Amniotic epithelial cell (primary cell): ENCODE data around the gene HELLS.
"Not testable (repeated sequence)": the region's sequence is repeated elsewhere in the genome, so short reads cannot be mapped to it uniquely, and the experiment has no call there.

ENCODE experiments used
- DNase-seq: peaks from one replicate; pipeline ENCODE4 v3.0.0-alpha.2; 2010; ENCODE audit warnings: low read depth

HELLS gene

DNA sequence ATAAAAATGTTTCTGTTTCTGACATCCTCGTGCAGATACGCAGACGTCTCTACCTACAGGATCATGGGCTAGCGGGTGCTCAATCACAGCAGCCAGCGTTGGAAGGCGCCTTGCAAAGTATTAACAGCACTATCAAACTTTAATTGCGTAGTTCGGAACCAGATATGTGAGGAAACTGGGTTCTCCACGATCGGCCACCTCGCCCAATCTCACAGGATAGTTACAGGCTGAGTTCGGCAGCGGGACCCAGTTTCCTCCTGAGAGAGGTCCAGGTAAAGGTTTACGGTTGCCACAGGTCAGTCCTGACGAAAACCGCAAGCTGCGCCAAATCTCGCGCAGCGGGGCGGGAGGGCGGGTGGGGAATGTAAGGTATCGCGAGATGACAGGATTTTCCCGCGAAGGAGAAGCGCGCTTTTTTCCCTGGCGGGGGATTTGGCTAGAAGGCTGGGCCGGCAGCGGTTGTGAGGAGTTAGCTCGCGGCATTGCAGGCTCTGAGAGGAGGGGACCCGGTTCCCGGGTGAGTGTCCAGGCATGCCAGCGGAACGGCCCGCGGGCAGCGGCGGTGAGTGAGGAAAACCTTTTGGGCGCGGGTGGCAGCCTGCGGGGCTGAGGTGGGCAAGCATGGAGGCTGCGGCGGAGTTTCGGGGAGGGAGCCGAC is at the start of gene HELLS:
HELLS (plus strand) TSS at position 398 of the 658 bp plus-strand sequence; CDS start at position 532, 134 bp downstream.
- DNase-seq, result peak; percentile 76

DNA sequence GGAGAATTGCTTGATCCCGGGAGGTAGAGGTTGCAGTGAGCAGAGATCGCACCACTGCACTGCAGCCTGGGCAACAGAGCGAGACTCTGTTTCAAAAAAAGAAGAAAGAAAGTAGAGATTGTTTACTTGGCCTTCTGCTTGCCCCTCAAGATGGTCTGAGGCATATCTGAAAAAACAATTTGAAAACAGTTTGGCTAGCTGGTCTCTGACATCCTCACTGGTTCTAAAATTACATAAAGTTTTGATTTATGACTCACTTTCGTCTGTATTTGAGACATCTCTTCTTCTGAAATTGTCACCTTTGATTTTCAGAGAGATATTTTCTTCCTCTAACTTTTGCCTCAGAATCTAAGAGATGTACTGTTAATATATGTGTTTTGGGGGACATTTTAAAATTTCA is 49.6 kb upstream of the HELLS start:
- DNase-seq, result no peak

DNA sequence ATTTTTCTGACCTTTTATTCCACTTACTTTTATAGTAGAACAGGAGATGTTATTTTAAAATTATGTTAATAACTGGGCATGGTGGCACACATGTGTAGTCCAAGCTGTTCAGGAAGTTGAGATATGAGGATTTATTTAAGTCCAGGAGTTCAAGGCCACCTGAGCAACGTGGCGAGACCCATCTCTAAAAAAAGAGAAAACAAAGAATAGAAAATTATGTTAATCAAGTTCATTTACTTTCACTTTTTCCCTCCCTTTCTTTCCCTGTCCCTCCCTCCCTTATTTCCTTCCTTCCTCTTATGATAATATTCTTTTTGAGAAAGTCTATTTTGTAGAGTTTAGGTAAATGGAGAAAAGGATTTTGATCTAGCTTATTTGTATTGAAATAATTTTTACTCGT is 48.9 kb upstream of the HELLS start:
- no peak for DNase-seq

DNA sequence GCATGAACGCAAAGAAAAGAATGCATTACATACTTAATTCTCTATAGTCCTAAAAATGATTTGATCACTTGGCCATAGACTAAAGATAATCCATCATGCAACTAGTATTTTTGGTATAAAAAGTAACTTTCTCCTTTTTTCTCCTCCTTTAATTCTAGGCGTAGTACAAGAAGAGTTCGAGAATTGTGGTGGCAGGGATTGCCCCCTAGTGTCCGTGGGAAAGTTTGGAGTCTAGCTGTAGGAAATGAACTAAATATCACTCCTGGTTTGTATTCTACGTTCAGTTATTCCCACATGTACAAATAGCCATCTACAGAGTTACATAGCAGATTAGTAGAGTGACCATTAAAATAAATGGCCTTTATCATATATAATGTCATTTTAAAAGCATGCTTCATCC is 45.5 kb upstream of the HELLS start:
- DNase-seq, result peak; percentile 20

DNA sequence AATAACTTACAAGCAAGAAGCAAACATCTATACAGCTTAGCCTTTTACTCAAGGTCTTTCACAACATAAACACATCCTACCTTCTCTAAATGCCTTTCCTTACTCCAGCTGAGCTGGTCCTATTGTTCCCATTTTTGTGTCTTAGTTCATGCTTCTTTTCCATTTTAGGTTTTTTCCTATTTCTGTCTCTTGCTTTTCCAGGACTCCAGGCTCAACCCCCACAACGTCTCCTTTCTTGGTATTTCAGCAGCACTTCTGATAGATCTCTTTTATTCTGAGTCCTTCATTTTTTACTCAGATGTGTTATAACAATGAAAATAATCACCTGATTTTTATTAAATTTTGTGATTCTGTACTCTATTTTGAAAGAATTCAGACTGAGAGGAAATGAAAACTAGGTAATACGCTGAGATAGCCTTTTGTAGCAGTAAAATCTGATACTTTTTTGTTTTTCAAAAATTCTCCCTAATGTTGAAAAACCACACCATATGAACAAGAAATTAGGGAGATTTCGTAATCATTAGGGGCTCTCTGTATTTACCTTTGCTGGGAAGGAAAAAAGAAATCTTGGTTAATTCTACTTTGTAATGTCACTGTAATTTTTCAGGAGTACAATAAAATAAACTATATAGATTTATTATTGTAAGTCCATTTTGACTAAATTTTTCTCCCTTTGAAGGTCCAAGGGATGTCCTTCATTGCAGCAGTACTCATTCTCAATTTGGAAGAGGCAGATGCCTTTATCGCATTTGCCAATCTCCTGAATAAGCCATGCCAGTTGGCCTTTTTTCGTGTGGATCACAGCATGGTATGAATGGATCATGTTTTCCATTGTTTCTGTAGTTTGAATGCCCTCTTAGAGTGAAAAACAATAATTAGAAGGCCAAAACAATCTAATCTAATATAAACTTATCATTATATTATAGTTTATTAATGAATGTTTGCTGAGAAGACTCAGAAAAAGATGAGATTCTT is 24.0 kb upstream of the HELLS start:
- DNase-seq, result no peak

DNA sequence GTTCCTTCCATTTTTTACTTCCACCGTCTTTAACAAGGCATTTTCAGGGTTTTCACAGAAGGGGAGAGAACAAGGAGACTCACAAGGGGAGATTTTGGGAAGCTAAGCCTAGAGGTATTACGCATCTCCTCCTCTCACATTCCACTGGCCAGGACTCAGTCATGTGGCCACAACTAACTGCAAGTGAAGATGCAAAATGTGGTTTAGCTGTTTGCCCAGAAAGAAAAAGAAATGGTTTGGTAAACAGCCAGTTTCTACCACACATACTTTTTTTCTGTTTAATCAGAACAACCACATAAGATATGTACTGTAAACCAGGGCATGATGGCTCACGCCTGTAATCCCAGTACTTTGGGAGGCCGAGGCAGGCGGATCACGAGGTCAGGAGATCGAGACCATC is 21.4 kb upstream of the HELLS start:
- peak; percentile 91 for DNase-seq

DNA sequence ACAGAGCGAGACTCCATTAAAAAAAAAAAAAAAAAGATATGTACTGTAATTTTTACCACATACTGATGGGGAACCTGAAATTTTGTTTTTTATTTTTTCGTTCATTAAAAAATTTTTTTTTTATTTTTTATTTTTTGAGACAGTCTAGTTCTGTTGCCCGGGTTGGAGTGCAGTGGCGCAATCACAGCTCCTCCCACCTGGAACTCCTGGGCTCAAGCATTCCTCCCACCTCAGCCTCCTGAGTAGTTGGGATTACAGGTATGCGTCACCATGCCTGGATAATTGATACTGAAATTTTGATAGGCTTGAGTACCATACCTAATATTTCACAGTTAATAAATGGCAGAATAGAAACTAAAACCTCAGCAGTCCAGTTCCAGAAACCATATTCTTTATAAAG is 20.9 kb upstream of the HELLS start:
- no peak for DNase-seq

DNA sequence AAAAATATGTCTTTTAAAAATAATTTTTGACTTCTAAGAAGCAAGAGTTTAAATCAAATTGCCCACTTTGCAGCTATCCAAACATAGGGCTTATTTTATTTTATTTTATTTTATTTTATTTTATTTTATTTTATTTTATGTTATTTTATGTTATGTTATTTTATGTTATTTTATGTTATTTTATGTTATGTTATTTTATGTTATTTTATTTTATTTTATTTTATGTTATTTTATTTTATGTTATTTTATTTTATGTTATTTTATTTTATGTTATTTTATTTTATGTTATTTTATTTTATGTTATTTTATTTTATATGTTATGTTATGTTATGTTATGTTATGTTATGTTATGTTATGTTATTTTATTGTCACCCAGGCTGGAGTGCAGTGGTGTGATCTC is 14.0 kb upstream of the HELLS start:
- DNase-seq, result not testable (repeated sequence)

DNA sequence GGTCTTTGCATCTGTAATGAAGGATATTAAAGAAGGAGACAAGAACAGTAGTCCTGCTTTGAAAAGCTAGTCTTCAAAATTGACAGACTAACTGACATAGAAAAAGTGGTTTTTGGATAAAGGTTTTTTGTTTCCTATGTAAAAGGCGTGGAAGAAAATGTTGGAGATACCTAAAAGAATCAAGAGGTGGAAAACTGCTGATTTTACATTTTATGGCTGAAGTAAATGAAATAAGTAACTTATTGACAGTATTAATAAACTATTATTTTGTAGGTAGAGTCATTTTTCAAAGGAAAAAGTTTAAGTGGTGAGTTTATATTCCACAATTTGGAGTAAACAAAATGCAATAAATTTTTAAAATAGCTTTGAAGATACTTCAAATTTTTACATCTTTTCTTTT is 12.6 kb upstream of the HELLS start:
- no peak for DNase-seq

DNA sequence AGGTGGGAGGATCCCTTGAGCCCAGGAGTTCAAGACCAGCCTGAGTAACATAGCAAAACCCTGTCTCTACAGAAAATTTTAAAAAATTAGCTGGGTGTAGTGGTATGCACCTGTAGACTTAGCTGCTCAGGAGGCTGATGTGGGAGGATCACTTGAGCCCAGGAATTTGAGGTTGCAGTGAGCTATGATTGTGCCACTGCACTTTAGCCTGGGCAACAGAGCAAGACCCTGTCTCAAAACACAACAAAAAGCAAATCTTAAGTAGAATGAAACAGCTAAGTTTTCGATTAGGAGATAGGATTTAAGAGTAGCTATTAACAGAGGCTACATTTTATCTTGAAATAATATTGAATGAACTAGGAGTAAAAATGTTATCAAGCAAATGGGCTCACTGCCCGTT is 3.3 kb upstream of the HELLS start:
- DNase-seq, result not testable (repeated sequence)

DNA sequence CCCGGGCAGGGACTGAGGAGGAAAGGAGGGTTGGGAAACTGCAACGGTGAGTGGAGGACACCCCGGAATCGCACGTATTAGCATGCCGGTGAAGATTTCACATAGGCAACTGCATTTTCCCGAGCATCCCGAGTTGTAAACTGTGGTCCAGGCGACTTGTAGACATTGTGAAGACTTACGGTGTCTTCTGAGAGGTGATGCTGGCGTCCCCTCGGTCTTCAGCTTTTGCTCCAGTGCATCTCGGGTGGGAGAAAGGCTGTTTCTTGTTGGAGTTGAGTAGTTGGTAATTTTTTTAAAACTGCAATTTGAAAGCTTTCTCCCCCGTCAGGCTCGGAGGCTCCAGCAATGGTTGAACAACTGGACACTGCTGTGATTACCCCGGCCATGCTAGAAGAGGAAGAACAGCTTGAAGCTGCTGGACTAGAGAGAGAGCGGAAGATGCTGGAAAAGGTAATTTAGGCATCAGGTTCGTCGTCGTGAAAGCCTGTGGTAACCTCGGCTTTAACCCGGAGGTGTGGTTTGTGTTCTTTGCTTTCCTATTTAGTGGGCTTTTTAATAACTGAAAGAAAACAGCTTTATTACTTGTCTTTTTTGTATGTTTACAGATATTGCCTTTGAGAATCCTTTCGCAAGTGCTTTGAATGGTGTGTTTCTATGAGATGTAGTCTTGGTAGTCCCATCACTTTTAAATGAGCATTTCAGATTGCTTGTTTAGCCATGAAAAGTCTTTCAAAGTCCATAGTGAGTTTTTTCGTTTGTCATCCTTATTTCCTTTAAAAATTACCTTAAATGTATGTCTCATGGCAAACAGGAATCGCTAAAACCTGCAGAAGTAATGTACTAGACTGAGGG is 687 bp downstream of the HELLS start:
- peak; percentile 15 for DNase-seq

DNA sequence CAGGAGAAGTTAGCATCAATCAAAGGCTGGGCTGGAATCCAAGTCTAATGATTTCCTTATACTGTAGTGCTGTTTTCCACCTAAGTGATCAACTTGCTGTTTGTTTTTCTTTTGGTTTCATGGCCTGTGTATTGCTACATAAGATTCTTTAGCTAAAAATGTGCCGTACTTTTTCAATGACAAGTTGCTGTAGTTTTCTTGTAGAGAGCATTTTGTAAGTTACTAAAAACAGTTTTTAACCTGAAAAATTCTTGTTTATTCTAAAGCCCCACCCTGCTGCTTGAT is 1.3 kb downstream of the HELLS start:
- no peak for DNase-seq

DNA sequence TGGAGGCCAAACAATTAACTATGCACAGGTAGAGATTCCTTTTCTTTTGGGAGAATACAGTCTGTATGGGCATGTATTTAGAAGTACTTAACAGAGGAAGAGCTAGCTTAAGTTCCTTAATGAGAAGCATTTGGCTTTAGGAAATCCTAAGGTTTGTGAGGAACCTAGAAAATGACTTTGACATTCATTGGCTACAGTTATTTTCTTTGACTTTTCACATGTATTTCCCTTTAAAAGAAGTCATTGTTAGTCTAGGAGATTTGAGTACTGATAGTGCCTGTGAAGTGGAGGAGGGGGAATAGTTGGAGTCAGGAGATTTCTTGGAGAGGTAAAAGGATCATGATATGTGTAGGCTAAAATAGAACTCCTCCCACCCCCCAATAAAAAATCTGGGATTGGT is 3.6 kb downstream of the HELLS start:
- no peak for DNase-seq

DNA sequence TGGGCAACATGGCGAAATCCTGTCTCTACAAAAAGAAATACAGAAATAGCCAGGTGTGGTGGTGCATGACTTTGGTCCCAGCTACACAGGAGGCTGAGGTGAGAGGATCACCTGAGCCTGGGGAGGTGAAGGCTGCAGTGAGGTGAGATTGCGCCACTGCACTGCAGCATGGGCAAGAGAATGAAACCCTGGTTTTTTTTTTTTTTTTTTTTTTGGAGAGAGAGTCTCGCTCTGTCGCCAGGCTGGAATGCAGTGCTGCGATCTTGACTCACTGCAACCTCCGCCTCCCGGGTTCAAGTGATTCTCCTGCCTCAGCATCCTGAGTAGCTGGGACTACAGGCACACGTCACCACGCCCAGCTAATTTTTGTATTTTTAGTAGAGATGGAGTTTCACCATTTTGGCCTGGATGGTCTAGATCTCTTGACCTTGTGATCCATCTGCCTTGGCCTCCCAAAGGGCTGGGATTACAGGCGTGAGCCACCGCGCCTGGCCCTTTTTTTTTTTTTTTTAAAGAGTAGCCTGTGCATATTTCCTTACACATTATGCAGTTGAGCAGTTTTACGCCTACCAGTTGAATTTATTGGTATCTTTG is 22.2 kb downstream of the HELLS start:
- not testable (repeated sequence) for DNase-seq

DNA sequence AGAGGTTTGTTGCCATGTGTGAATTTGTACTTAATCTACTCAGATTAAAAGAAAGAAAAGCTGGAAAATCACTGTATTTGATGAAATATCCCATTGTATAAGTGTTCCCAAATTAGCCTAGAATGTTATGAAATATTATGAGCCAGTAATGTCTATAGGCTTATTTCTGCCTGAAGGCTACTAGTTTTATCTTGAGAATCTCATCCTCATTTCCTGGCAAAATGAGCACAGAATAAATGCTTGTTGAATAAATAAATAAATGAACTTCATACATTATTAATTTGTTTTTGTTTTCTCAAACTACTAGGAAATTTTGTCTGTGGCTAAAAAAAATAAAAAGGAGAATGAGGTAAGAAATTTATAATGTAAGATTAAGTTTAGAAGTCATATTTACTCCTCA is 25.5 kb downstream of the HELLS start:
- DNase-seq, result peak; percentile 10

DNA sequence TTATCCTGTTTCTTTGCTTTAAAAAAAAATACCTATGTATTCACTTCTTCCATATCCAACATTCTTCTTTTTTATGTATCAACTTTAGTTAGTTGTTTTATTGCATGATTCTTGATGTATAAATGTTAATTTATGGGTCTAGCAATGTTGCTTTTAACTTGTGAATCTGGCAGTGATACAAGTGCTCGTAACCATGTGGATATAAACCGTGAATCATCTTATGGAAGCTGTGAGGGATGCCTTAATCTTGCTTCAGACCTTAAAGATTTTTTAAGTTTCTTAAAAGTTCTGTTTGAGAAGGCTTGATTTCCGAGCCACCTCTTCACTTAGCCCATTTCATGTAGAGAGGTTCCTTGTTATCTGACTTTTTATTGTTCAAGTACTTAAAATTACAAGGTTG is 25.9 kb downstream of the HELLS start:
- peak; percentile 56 for DNase-seq

DNA sequence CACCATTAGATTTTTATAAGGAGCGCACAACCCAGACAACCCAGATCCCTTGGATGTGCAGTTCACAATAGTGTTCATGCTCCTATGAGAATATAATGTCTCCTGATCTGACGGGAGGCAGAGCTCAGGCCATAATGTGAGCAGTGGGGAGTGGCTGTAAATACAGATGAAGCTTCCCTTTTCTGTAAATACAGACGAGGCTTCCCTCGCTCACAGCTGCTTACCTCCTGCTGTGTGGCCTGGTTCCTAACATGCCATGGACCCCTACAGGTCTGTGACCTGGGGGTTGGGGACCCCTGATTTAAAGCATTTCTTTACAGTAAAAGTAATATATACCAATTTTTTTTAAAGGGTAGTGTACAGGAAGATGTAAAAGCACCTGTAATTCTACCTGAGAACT is 33.2 kb downstream of the HELLS start:
- no peak for DNase-seq

DNA sequence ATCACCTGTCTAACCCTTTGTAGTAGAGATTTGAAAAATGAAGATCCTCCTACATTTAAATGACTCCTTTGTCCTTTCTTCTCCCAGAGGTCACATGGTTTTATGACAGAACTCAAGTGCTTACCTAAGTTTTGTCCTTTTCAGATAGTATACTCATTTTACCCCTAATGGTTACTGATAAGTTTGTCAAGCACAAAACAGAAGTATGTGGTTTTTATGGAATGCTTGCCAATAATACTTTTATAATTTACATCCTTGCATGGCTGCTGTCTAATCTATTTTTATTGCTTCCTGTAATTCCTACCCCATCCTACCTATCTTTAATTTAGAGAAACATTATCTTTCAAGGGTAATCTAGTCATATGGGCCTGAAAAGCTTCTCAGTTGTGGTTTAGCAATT is 37.5 kb downstream of the HELLS start:
- DNase-seq, result no peak

DNA sequence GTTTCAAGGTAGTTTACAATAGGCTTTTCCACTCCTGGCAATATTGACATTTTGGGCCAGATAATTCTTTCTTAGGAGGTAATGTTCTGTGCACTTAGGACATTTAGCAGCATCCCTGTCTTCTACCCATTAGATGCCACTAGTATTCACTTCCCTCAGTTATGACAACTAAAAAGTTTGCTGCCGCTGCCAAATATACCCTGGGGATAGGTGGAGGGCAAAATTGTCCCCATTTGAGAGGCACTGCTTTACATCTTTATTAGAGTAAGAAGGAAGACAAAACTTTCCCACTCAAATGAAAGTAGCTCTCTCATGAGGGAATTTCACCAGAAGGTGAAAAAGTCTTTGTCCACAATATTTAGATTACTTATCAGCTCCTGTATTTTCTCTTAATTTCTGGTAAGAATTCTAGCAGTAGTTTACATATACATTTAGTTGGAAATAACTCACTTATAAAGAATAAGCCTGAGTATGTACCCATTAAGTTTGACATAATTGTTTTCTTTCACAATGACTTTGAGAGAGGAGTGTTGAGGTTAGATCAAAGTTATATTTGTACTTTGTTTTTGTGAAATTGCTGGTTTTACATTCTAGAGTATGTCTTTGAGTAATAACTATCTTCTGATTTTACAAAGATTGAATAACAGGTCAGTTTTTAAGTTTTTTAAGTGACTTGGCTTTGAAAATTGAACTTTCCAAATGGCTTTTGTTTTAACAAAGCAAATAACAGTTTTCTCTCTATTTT is 46.0 kb downstream of the HELLS start:
- DNase-seq, result no peak

DNA sequence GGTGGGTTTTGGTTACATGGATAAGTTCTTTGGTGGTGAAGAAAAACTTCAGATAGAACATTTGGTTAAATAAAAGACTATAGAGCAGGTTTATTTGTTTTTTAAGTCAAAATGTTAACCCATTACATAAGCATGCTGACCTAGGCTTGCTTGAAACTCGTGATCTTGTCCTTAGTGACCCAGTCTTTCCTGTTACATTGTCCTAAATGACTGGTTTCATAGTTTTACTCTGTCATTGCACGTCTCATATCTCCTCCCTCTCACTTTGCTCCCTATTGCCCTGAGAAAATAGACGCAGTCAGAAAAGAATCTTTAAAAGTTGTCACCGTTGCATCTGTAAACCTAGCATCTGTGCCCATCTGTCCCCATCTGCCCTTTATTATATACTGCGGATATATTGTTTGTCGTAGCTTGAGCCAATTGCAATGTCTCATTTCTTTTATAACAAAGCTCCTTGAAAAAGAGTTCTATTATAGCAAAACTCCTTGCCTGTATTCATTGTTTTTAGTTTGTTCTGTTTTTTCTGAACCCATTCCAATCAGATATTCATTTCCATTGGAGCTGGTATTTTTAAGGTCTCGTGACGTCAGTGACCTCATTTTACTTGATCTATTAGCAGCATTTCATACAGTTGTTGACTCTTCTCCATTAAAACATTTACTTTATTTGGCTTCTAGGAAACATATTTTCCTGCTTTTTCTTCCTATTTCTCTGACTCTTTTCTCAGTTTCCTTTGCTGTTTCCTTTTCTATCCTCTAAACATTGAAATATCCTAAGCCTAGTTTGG is 57.3 kb downstream of the HELLS start:
- DNase-seq, result no peak

DNA sequence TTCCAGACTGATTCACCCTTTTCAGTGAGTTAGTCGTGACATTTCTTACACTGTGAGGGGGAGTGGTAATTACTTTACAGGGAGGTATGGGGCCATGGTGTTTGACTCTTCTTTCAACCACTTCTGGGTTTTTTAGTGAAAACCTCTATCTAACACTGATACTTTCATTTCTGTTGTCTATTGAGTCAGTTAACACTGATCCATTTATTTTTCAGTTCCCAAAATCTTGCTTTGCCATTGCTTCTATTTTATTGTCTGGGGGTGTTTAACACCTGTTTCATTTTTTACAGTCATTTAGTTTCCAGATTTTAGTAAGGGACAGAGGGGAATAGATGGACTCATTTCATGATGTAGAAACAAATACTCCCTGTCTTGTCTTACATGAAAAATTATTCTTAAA is 61.5 kb downstream of the HELLS start:
- no peak for DNase-seq
